Upper lobe of right lung (tissue), 1 donor: ENCODE measurements around the gene MS4A12. TPM values are rescaled to one million over a fixed set of nuclear protein-coding genes. Genes with fewer than 3 reads are reported as not detected.
"Not testable (repeated sequence)": the region's sequence is repeated elsewhere in the genome, so short reads cannot be mapped to it uniquely, and the experiment has no call there.

Source experiments
- ATAC-seq: fragments of 200-7000 bp; cut with Tn5 transposase; one replicate; pipeline ENCODE4 v1.9.1; 2020; ENCODE audit warnings: mild to moderate bottlenecking, moderate library complexity
- DNase-seq: peaks from one replicate; pipeline ENCODE4 v3.0.0-alpha.2; 2020
- H3K27ac ChIP-seq: fragments of 200-600 bp; one replicate; pipeline ENCODE4 v1.8.0; 2022
- H3K27me3 ChIP-seq: fragments of 200-600 bp; one replicate; pipeline ENCODE4 v1.8.0; 2022; ENCODE audit warnings: mild to moderate bottlenecking
- H3K36me3 ChIP-seq: fragments of 200-600 bp; one replicate; pipeline ENCODE4 v1.8.0; 2022
- H3K4me1 ChIP-seq: fragments of 200-600 bp; one replicate; pipeline ENCODE4 v1.8.0; 2022
- H3K4me3 ChIP-seq: fragments of 200-600 bp; one replicate; pipeline ENCODE4 v1.8.0; 2022; ENCODE audit warnings: mild to moderate bottlenecking
- H3K9me3 ChIP-seq: fragments of 200-600 bp; one replicate; pipeline ENCODE4 v1.8.0; 2022
- CTCF ChIP-seq: fragments of 200-600 bp; IDR thresholded peaks from one replicate; pipeline ENCODE4 v1.8.0; 2022; ENCODE audit warnings: antibody characterized with exemption
- intact Hi-C: fragments of 100-400 bp; cut with DNase I; formaldehyde crosslinking; loops from one replicate; pipeline ENCODE4 v1.11.0; 2022
- long read RNA-seq: library from polyadenylated mRNA; unstranded; transcript quantifications from one replicate; pipeline ENCODE4 v2.0.0, GENCODE V29; 2021
- total RNA-seq: library from RNA; stranded (reverse); fragmentation: NEBNext Ultra II Directional; extraction: Animal tissue kit (Norgen Biotek cat#: 25700); gene quantifications from one replicate; pipeline ENCODE4 v1.2.1, GENCODE V29; 2021
- donor health status: DM: no; HTN: yes; CAD: no; lungs with severe emphysema.

The MS4A12 gene
- total RNA-seq: not detected
- long read RNA-seq: 0 reads

- DNase-seq (no peak), ATAC-seq (no peak)
- H3K36me3 ChIP-seq: no peaks in the 10 kb centered on the region
- no peaks in the 10 kb centered on the region for H3K27me3 ChIP-seq
- H3K27ac ChIP-seq: no peak within 1 kb of the TSS
- H3K4me1 ChIP-seq: no peaks in the 10 kb centered on the region
- no peak for TF ChIP-seq CTCF
- H3K9me3 ChIP-seq: no peaks in the 10 kb centered on the region
- H3K4me3 ChIP-seq: no peak within 1 kb of the TSS
- intact Hi-C loops: no loop called here
These were observed at the start of gene MS4A12 for GRCh38 chr11:60492488-60493009. Gene MS4A12 (plus strand): TSS chr11:60492778. CDS start chr11:60497319, 4,541 bp downstream.

- Histone ChIP-seq H3K4me3 (no peak overlapping the region), H3K27ac (no peak overlapping the region), H3K9me3 (no peaks in the 10 kb centered on the region), H3K27me3 (no peaks in the 10 kb centered on the region), H3K36me3 (no peaks in the 10 kb centered on the region), H3K4me1 (no peaks in the 10 kb centered on the region)
- DNase-seq (no peak), ATAC-seq (no peak)
- intact Hi-C loops: no loop called here
- TF ChIP-seq CTCF: no peak
These were observed 45.5 kb upstream of the MS4A12 start for GRCh38 chr11:60447070-60447469.

GRCh38 chr11:60447846-60448245 is 44.7 kb upstream of the MS4A12 start:
- Histone ChIP-seq H3K9me3 (no peaks in the 10 kb centered on the region), H3K36me3 (no peaks in the 10 kb centered on the region), H3K4me3 (no peak overlapping the region), H3K27ac (no peak overlapping the region), H3K4me1 (no peaks in the 10 kb centered on the region), H3K27me3 (no peaks in the 10 kb centered on the region)
- TF ChIP-seq CTCF: no peak
- intact Hi-C loops: no loop called here
- ATAC-seq (no peak), DNase-seq (no peak)

GRCh38 chr11:60451185-60451584 is 41.4 kb upstream of the MS4A12 start:
- H3K27me3 ChIP-seq, H3K36me3 ChIP-seq, H3K9me3 ChIP-seq, H3K4me3 ChIP-seq, H3K4me1 ChIP-seq, DNase-seq, intact Hi-C loops, H3K27ac ChIP-seq, ATAC-seq: not testable (repeated sequence)

GRCh38 chr11:60454212-60454611 is 38.4 kb upstream of the MS4A12 start:
- H3K36me3 ChIP-seq: no peaks in the 10 kb centered on the region
- no peak for TF ChIP-seq CTCF
- no peaks in the 10 kb centered on the region for H3K9me3 ChIP-seq
- H3K27ac ChIP-seq: no peak overlapping the region
- intact Hi-C loops: no loop called here
- H3K4me1 ChIP-seq: no peaks in the 10 kb centered on the region
- ATAC-seq (no peak), DNase-seq (no peak)
- no peak overlapping the region for H3K4me3 ChIP-seq
- no peaks in the 10 kb centered on the region for H3K27me3 ChIP-seq

- no peak for DNase-seq
- ATAC-seq: no peak
- Histone ChIP-seq H3K36me3 (no peaks in the 10 kb centered on the region), H3K27me3 (no peaks in the 10 kb centered on the region), H3K4me3 (no peak within 1 kb of the TSS), H3K4me1 (no peaks in the 10 kb centered on the region), H3K9me3 (no peaks in the 10 kb centered on the region), H3K27ac (no peak within 1 kb of the TSS)
- intact Hi-C loops: no loop called here
- no peak for TF ChIP-seq CTCF
These were observed 37.0 kb upstream of the MS4A12 start, which contains the start of gene MS4A1 for GRCh38 chr11:60455531-60456042. Gene MS4A1 (plus strand): TSS chr11:60455847. CDS start chr11:60462375, 6,528 bp downstream.
